Pulmonary artery endothelial cell (primary cell): ENCODE measurements around the gene CHCHD6. TPM values are rescaled to one million over a fixed set of nuclear protein-coding genes. Genes with fewer than 3 reads are reported as not detected.

Experiments
- DNase-seq: peaks from one replicate; pipeline ENCODE4 v3.0.0-alpha.2; 2011; ENCODE audit warnings: low read depth, low spot score
- total RNA-seq: library from RNA; depleted of rRNA; stranded (reverse); fragments of >200 nt; gene quantifications from 2 replicates; pipeline ENCODE4 v1.2.3, GENCODE V29; 2014

The CHCHD6 gene
- total RNA-seq, 1 donor from 2014 or later, result 13.5 TPM

GRCh38 chr3:126891141-126891540 lies 187.1 kb downstream of the CHCHD6 start:
- no peak for DNase-seq

- DNase-seq, result no peak
These were observed 187.8 kb downstream of the CHCHD6 start for GRCh38 chr3:126891791-126892190.

GRCh38 chr3:126893651-126894050 lies 189.6 kb downstream of the CHCHD6 start:
- DNase-seq, result no peak

- no peak for DNase-seq
These were observed 190.4 kb downstream of the CHCHD6 start for GRCh38 chr3:126894475-126894874.

GRCh38 chr3:126895178-126896066 lies 191.4 kb downstream of the CHCHD6 start:
- no peak for DNase-seq

GRCh38 chr3:126896067-126896441 lies 192.0 kb downstream of the CHCHD6 start:
- DNase-seq, result no peak

GRCh38 chr3:126896968-126897367 lies 192.9 kb downstream of the CHCHD6 start:
- DNase-seq, result no peak

- no peak for DNase-seq
These were observed 193.9 kb downstream of the CHCHD6 start for GRCh38 chr3:126897943-126898342.

GRCh38 chr3:126900859-126901540 lies 197.0 kb downstream of the CHCHD6 start:
- DNase-seq, result no peak

GRCh38 chr3:126901631-126902030 lies 197.6 kb downstream of the CHCHD6 start:
- DNase-seq, result no peak

- DNase-seq, result no peak
These were observed 199.5 kb downstream of the CHCHD6 start for GRCh38 chr3:126903521-126903920.

- DNase-seq, result no peak
These were observed 203.5 kb downstream of the CHCHD6 start for GRCh38 chr3:126907557-126907956.

- no peak for DNase-seq
These were observed 204.8 kb downstream of the CHCHD6 start for GRCh38 chr3:126908752-126909275.

GRCh38 chr3:126910231-126910630 lies 206.2 kb downstream of the CHCHD6 start:
- no peak for DNase-seq

GRCh38 chr3:126911162-126912026 lies 207.4 kb downstream of the CHCHD6 start:
- peak; percentile 95 for DNase-seq

- DNase-seq, result no peak
These were observed 208.0 kb downstream of the CHCHD6 start for GRCh38 chr3:126912027-126912422.

GRCh38 chr3:126912491-126913195 lies 208.6 kb downstream of the CHCHD6 start:
- DNase-seq, result no peak

- DNase-seq, result no peak
These were observed 209.5 kb downstream of the CHCHD6 start for GRCh38 chr3:126913524-126913923.

- DNase-seq, result no peak
These were observed 210.2 kb downstream of the CHCHD6 start for GRCh38 chr3:126914226-126914625.

- no peak for DNase-seq
These were observed 211.0 kb downstream of the CHCHD6 start for GRCh38 chr3:126915015-126915414.

- no peak for DNase-seq
These were observed 212.5 kb downstream of the CHCHD6 start for GRCh38 chr3:126916546-126916945.
